Heart left ventricle (tissue), 13 donors: ENCODE measurements around the gene TRIOBP.
"Not testable (repeated sequence)": the region's sequence is repeated elsewhere in the genome, so short reads cannot be mapped to it uniquely, and the experiment has no call there.

Experiments
- POLR2A ChIP-seq, 2 donors: fragments of 450-650 bp; IDR thresholded peaks; one replicate each; pipeline ENCODE4 v1.6.1; 2017; ENCODE audit warnings: antibody characterized with exemption in 2 of 2, mild to moderate bottlenecking in 2 of 2, moderate library complexity in 2 of 2
- TF ChIP-seq, protein P1 (sequence below), 12 donors: fragments of 200-600 bp; sonication (generic) in 4 of 12; IDR thresholded peaks; one replicate each; pipeline versions ENCODE4 v1.5.0 to v1.8.0; 2018 to 2022; ENCODE audit warnings: antibody characterized with exemption in 12 of 12, mild to moderate bottlenecking in 5 of 12
- donor health status: ischemic (EF 13 %, LVEDD 7.1; RV severe dilation, severe dysfunction).
- donor health status: DM: no; HTN: yes; CAD: no.
- donor health status: DM: no; HTN: no; CAD: no.
- donor health status: ischemic (EF 25% LVEDD 6.9; RV normal size, moderate dysfunction).
- donor health status: ischemic (EF 25% LVEDD 5.7; RV mildly dilated, moderate dysfunction).
- donor health status: ischemic (EF 35%, LVEDD 5.7; RV mildly dilated, moderate dysfunction).
- donor health status: nonischemic (EF 11% LVEDD 7.7; RV severe dilation, severe dysfunction).
- donor health status: DM: yes; HTN: yes; CAD: no.
- donor health status: PGD.
- donor health status: ischemic (EF 29% LVEDD 5.4; RV normal size, mild dysfunction).
- donor health status: nonischemic (EF 23%, LVEDD 6.1; RV moderate dilation, normal function).

DNA sequence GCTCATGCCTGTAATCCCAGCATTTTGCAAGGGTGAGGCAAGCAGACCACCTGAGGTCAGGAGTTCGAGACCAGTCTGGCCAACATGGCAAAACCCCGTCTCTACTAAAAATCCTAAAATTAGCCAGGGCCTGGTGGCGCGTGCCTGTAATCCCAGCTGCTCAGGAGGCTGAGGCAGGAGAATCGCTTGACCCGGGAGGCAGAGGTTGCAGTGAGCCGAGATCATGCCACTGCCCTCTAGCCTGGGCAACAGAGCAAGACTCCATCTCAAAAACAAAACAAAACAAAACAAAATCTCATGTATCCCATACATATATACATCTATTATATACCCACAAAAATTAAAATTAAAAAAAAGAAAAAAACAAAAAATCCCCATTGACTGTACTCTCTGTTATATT lies 100.4 kb downstream of the TRIOBP start:
- TF ChIP-seq, protein P1, sequence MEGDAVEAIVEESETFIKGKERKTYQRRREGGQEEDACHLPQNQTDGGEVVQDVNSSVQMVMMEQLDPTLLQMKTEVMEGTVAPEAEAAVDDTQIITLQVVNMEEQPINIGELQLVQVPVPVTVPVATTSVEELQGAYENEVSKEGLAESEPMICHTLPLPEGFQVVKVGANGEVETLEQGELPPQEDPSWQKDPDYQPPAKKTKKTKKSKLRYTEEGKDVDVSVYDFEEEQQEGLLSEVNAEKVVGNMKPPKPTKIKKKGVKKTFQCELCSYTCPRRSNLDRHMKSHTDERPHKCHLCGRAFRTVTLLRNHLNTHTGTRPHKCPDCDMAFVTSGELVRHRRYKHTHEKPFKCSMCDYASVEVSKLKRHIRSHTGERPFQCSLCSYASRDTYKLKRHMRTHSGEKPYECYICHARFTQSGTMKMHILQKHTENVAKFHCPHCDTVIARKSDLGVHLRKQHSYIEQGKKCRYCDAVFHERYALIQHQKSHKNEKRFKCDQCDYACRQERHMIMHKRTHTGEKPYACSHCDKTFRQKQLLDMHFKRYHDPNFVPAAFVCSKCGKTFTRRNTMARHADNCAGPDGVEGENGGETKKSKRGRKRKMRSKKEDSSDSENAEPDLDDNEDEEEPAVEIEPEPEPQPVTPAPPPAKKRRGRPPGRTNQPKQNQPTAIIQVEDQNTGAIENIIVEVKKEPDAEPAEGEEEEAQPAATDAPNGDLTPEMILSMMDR (IDR thresholded peaks at IDR 0.05) = not testable (repeated sequence)
- not testable (repeated sequence) for TF ChIP-seq POLR2A (IDR thresholded peaks at IDR 0.05)
